Occipital lobe (tissue), 2 donors: Measurements from ENCODE around the gene PRKCH. TPM values are rescaled to one million over a fixed set of nuclear protein-coding genes. Genes with fewer than 3 reads are reported as not detected.

ENCODE experiments used
- DNase-seq: peaks from one replicate; lab custom pipeline; 2025; lab: John Stamatoyannopoulos, UW
- total RNA-seq: library from RNA; depleted of rRNA; stranded (reverse); fragments of >200 nt; gene quantifications from one replicate; pipeline ENCODE4 v1.2.3, GENCODE V29; 2014

Gene PRKCH
- total RNA-seq, 1 donor from 2014 or later, result 21.2 TPM

- no peak for DNase-seq
Observed at GRCh38 chr14:61335671-61336275, 14.4 kb downstream of the PRKCH start.

GRCh38 chr14:61337893-61338292, 16.5 kb downstream of the PRKCH start:
- no peak for DNase-seq

DNA sequence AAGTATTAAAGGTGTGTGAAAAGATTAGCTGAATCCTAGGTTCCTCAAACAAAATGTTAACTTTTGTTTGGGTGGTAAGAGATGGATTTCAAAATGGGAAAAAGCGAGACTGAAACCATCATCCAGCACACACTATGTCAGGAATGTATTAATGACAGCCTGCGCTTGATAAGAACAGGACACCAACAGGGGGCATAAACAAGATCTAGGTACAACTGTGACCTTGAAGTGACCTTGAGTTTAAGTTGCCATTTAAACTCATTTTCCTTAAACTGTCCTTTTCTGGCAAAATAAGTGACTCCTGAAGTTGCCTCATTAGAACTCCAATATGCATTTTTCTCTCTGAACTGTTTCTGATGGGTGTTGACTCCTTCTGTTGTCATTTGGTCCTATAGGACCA, 17.1 kb downstream of the PRKCH start:
- no peak for DNase-seq

DNA sequence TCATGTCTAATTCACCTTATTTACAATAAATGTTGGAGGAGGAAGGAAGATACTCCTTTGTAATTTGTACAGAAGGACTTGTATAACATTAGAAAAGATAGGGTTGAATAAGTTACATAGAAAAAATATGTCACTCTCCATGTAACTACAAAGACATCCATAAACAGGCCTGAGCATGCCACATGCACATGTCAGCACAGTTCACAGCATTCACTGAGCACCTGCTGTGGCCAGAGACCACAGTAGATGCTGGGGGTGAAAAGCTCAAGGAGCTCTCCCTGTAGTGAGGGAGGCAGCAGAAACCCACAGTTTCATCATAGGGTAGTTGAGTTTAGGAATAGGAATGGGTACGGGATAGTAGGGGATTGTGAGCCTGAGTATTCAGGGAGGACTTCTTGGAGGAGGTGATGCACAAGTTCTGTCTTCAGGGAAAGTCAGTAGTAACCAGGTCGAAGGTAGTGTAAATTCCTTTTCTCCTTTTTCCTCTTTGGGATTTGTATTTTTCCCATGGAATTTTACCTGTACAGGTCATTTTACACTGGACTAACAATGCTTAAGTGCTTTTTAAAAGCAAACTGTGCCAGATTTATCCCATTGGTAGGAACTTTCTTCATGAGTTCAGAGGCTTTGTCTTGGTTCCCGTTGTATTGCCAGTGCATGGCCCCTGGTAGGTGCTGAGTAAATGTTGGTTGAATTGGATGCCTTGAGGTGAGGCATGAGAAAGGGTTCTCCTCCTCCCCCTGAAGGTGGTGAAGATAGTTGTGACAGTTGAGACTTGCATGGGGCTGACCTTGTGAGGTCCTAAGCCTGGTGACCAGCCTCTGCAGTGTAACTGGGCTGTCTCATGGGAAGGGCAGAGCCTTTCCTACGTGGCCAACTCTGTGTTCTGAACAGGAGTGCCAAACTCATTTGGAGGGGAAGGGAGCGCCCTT, 20.2 kb downstream of the PRKCH start:
- DNase-seq, result no peak

- DNase-seq, result no peak
Observed at GRCh38 chr14:61342486-61342885, 21.1 kb downstream of the PRKCH start.

- DNase-seq, result no peak
Observed at GRCh38 chr14:61342932-61343331, 21.6 kb downstream of the PRKCH start.

GRCh38 chr14:61343471-61343870, 22.1 kb downstream of the PRKCH start:
- no peak for DNase-seq

DNA sequence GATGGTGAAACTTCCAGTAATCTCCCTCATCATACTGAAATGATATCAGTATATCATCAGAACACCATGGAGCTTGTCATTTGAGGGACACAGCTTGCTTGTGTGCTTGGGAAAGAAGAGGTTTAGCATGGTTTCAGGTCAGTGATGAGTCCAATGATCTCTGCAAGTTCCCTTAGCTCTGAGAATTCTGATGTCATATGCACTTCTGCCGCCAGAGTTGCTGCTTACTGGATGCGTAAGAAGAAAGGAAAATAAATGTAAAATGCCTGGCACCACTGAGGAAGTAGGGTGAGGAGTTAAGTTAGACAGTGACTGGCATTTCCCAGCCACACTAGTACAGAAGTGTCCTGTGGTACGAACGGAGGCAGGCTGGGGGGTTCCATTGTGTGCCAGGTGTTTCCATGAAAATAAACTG, 22.6 kb downstream of the PRKCH start:
- DNase-seq, result no peak

DNA sequence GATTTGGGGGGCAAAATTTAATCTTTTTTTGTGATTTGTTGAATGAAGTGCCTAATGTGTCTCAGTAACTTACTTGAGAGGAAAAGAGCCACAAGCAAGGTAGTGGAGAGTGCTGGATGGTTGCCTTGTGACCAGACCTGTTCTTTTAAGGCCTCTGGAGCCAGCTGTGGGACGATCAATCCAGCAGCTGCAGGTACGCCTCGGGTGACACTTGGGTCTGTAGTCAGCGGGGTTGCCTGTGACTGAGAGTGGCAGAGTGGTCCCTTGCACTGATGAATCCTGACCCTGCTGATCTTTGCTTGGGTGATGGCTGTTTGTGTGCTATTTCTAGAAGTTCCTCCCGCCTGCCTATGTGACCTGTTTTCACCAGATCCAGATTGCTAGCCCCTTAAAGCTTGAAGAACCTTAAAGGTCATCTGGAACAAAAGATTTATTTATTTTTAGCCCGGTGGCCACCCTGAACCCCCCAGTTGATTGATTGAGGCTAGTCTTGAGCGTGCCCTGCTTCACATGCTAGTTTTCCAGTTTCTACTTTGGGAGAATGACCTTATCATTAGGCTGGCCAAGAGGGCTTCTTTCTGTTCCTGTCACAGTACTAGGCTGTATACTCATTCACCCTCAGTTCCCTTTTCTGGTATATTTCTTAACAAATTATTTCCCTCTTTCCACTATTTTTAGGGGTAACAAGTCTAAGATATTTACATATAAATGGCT, 23.2 kb downstream of the PRKCH start:
- no peak for DNase-seq

DNA sequence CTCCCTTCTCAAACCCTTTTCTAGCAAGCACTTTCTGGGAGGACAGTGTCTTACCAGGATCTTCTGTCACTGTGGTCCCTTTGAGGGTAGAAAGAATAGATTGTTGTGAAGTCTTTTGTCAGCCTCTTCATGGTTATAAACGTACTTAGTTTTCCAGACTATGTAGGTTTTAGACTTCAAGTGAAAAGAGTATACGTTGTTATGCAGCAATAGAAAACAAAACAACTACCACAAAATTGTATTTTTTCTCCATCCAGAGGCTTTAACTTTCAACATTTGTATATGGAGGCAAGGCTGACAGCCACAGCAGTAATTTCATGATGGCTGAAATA, 23.7 kb downstream of the PRKCH start:
- no peak for DNase-seq

DNA sequence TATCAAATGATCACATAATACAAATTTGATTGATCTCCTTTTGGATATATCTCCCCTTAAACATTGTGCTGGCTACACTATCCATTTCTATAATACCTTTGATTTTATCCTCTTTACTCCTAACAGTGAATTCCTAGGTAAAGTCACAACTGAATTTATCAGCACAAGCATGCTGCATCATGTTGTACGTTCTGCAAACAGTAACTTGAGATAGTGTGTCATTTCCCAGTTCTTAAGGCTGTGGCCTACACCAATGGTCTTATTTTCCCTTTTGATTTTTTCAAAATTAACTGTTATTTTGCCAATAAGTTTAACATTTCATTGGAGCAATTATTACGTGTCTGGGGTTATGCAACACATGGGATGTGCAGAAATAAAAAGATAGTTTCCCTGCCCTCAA, 24.8 kb downstream of the PRKCH start:
- DNase-seq, result no peak

- no peak for DNase-seq
Observed at GRCh38 chr14:61346793-61347192, 25.4 kb downstream of the PRKCH start.

- no peak for DNase-seq
Observed at GRCh38 chr14:61347826-61348443, 26.6 kb downstream of the PRKCH start.

GRCh38 chr14:61350427-61351270, 29.3 kb downstream of the PRKCH start:
- DNase-seq, result no peak

DNA sequence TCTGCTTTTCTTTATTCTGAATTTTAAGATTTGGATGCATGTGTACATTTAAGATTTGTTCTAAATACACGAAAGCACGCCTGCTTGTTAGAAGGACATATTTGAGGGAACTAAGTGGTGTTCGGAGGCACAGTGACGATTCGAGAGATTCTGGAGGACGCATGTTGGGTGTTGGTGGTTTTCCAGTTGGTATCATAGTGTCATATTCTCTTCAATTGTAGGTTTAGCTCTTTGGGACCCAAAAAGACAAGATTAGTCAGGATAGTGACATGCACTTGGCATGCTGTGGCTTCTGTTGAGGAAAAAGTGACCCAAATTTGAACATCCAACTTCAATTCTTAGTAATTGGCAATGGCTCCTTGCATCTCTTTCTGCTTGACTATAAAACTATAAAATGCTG, 30.1 kb downstream of the PRKCH start:
- DNase-seq, result no peak

DNA sequence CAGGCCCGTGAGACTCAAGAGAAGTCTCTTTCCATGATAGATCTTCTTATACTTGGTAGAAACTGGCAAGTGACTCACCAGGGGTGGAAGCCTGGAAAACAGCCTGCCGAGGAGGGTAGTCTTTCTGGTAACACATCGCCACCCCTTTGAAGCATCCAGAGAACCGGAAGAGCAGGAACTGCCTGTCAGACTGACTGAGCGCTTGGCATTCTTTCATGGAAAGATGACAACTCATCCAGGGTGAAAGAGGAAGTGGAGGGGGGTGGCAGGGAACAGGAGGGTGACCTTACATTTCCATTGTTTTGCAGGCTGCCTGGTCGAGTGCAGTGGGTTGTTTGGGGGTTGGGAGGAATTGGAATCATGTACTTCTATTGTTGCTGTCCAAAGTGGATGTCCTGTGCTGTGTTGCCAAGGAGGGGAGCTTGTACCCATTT, 34.5 kb downstream of the PRKCH start:
- DNase-seq, result no peak

- DNase-seq, result no peak
Observed at GRCh38 chr14:61357123-61357522, 35.7 kb downstream of the PRKCH start.

GRCh38 chr14:61358554-61359226, 37.3 kb downstream of the PRKCH start:
- no peak for DNase-seq

GRCh38 chr14:61360796-61361525, 39.6 kb downstream of the PRKCH start:
- DNase-seq, result no peak
